Muscle of leg (tissue), 11 donors: ENCODE measurements around the gene UBE2E2. TPM values are rescaled to one million over a fixed set of nuclear protein-coding genes. Genes with fewer than 3 reads are reported as not detected.
"Not testable (repeated sequence)": the region's sequence is repeated elsewhere in the genome, so short reads cannot be mapped to it uniquely, and the experiment has no call there.

ENCODE experiments used
- DNase-seq: peaks from one replicate; pipeline ENCODE4 v3.0.0; 2013
- H3K27ac ChIP-seq: one replicate; pipeline ENCODE4 v1.5.1; 2013; ENCODE audit warnings: mild to moderate bottlenecking, low read length, control low read depth
- H3K27me3 ChIP-seq: one replicate; pipeline ENCODE4 v1.6.1; 2013; ENCODE audit warnings: low read length; ENCODE audit not compliant: control insufficient read depth, insufficient read depth
- H3K36me3 ChIP-seq: one replicate; pipeline ENCODE4 v1.6.1; 2013; ENCODE audit warnings: low read length; ENCODE audit not compliant: control insufficient read depth, insufficient read depth
- H3K4me1 ChIP-seq: one replicate; pipeline ENCODE4 v1.6.1; 2013; ENCODE audit warnings: low read length; ENCODE audit not compliant: control insufficient read depth, insufficient read depth
- H3K4me3 ChIP-seq: one replicate; pipeline ENCODE4 v1.5.1; 2013; ENCODE audit warnings: low read length, control low read depth
- H3K9me3 ChIP-seq: replicated peaks from 2 replicates; pipeline ENCODE4 v1.6.1; 2013; ENCODE audit warnings: low read depth, low read length; ENCODE audit not compliant: control insufficient read depth
- WGBS: methylation state at CpG from one replicate; pipeline ENCODE4 v1.1.5; 2013; ENCODE audit warnings: missing lambda C conversion rate; ENCODE audit not compliant: insufficient coverage; 5-methylcytosine and 5-hydroxymethylcytosine counted together
- polyA plus RNA-seq, 8 donors: library from polyadenylated mRNA; unstranded; fragments of 120-200 nt; gene quantifications; one replicate each; pipeline versions ENCODE4 v1.2.1 to v1.2.3, GENCODE V29; 2013; ENCODE audit warnings: inconsistent platforms in 1 of 8, low replicate concordance in 1 of 8; ENCODE audit not compliant: insufficient read length in 8 of 8, insufficient read depth in 1 of 8
- total RNA-seq: library from RNA; stranded (reverse); fragments of 120-200 nt; gene quantifications from one replicate; pipeline ENCODE4 v1.2.4, GENCODE V29; 2013

The UBE2E2 gene
- total and polyA plus RNA-seq, 9 donors = 19.2 to 41.4 (median 35.1) TPM

GRCh38 chr3:23341147-23341838, 138.2 kb downstream of the UBE2E2 start:
- no peak overlapping the region for H3K27ac ChIP-seq
- H3K4me3 ChIP-seq = no peak overlapping the region
- no peak for DNase-seq
- H3K9me3 ChIP-seq = no peaks in the 10 kb centered on the region
- no CpG with 5 or more reads among the region's 1 CpG for WGBS
- no peaks in the 10 kb centered on the region for H3K36me3 ChIP-seq
- no peaks in the 10 kb centered on the region for H3K4me1 ChIP-seq
- no peaks in the 10 kb centered on the region for H3K27me3 ChIP-seq

- Histone ChIP-seq H3K27me3 (no peaks in the 10 kb centered on the region), H3K36me3 (no peaks in the 10 kb centered on the region), H3K4me1 (no peaks in the 10 kb centered on the region), H3K4me3 (no peak overlapping the region), H3K27ac (no peak overlapping the region), H3K9me3 (no peaks in the 10 kb centered on the region)
- no CpG with 5 or more reads among the region's 4 CpGs for WGBS
- no peak for DNase-seq
Measured at GRCh38 chr3:23342343-23342742, 139.2 kb downstream of the UBE2E2 start.

GRCh38 chr3:23343509-23343908, 140.4 kb downstream of the UBE2E2 start:
- H3K27me3 ChIP-seq = no peaks in the 10 kb centered on the region
- 72% methylated on average over 3 of the region's 7 CpGs for WGBS
- H3K4me1 ChIP-seq = no peaks in the 10 kb centered on the region
- DNase-seq = no peak
- no peaks in the 10 kb centered on the region for H3K9me3 ChIP-seq
- H3K36me3 ChIP-seq = no peaks in the 10 kb centered on the region
- H3K4me3 ChIP-seq = no peak overlapping the region
- no peak overlapping the region for H3K27ac ChIP-seq

GRCh38 chr3:23344886-23345285, 141.8 kb downstream of the UBE2E2 start:
- no peak for DNase-seq
- Histone ChIP-seq H3K36me3 (no peaks in the 10 kb centered on the region), H3K4me1 (no peaks in the 10 kb centered on the region), H3K4me3 (no peak overlapping the region), H3K9me3 (no peaks in the 10 kb centered on the region), H3K27ac (no peak overlapping the region), H3K27me3 (no peaks in the 10 kb centered on the region)
- no CpG with 5 or more reads among the region's 1 CpG for WGBS

- not testable (repeated sequence) for H3K36me3 ChIP-seq, DNase-seq, H3K4me3 ChIP-seq, H3K27me3 ChIP-seq, H3K4me1 ChIP-seq, H3K9me3 ChIP-seq, H3K27ac ChIP-seq
- WGBS = 94% methylated on average over 11 of the region's 15 CpGs
Measured at GRCh38 chr3:23349444-23349843, 146.3 kb downstream of the UBE2E2 start.

GRCh38 chr3:23356169-23356568, 153.0 kb downstream of the UBE2E2 start:
- Histone ChIP-seq H3K36me3 (no peaks in the 10 kb centered on the region), H3K4me3 (no peak overlapping the region), H3K27me3 (no peaks in the 10 kb centered on the region), H3K27ac (no peak overlapping the region), H3K9me3 (no peaks in the 10 kb centered on the region), H3K4me1 (no peaks in the 10 kb centered on the region)
- DNase-seq = no peak
- WGBS = 83% methylated on average over 1 of the region's 3 CpGs

- H3K27ac ChIP-seq = no peak overlapping the region
- DNase-seq = no peak
- WGBS = no CpG with 5 or more reads among the region's 3 CpGs
- no peak overlapping the region for H3K4me3 ChIP-seq
- no peaks in the 10 kb centered on the region for H3K36me3 ChIP-seq
- no peaks in the 10 kb centered on the region for H3K4me1 ChIP-seq
- H3K9me3 ChIP-seq = no peaks in the 10 kb centered on the region
- no peaks in the 10 kb centered on the region for H3K27me3 ChIP-seq
Measured at GRCh38 chr3:23356923-23357322, 153.8 kb downstream of the UBE2E2 start.

GRCh38 chr3:23359116-23359515, 156.0 kb downstream of the UBE2E2 start:
- no peaks in the 10 kb centered on the region for H3K36me3 ChIP-seq
- H3K27ac ChIP-seq = no peak overlapping the region
- no peak for DNase-seq

GRCh38 chr3:23365066-23365465, 161.9 kb downstream of the UBE2E2 start:
- Histone ChIP-seq H3K4me1 (no peaks in the 10 kb centered on the region), H3K27ac (no peak overlapping the region), H3K27me3 (no peaks in the 10 kb centered on the region), H3K4me3 (no peak overlapping the region), H3K9me3 (peaks cover 16% of the 10 kb centered on the region), H3K36me3 (no peaks in the 10 kb centered on the region)
- DNase-seq = no peak
- no CpG with 5 or more reads among the region's 2 CpGs for WGBS

More at GRCh38 chr3:23359116-23359515, 156.0 kb downstream of the UBE2E2 start:
- Histone ChIP-seq H3K4me1 (no peaks in the 10 kb centered on the region), H3K9me3 (peaks cover 9% of the 10 kb centered on the region), H3K4me3 (no peak overlapping the region), H3K27me3 (no peaks in the 10 kb centered on the region)

GRCh38 chr3:23368731-23369130, 165.6 kb downstream of the UBE2E2 start:
- H3K4me3 ChIP-seq = no peak overlapping the region
- no CpG with 5 or more reads among the region's 1 CpG for WGBS
- peaks cover 9% of the 10 kb centered on the region for H3K9me3 ChIP-seq
- no peaks in the 10 kb centered on the region for H3K27me3 ChIP-seq
- DNase-seq = no peak
- no peaks in the 10 kb centered on the region for H3K36me3 ChIP-seq
- H3K4me1 ChIP-seq = no peaks in the 10 kb centered on the region
- no peak overlapping the region for H3K27ac ChIP-seq

GRCh38 chr3:23372285-23372684, 169.2 kb downstream of the UBE2E2 start:
- DNase-seq = no peak
- H3K27me3 ChIP-seq = no peaks in the 10 kb centered on the region
- H3K27ac ChIP-seq = no peak overlapping the region
- H3K4me1 ChIP-seq = no peaks in the 10 kb centered on the region
- WGBS = no CpG with 5 or more reads among the region's 1 CpG
- H3K36me3 ChIP-seq = no peaks in the 10 kb centered on the region
- no peak overlapping the region for H3K4me3 ChIP-seq
- no peaks in the 10 kb centered on the region for H3K9me3 ChIP-seq
